PFSK-1 (cell line): ENCODE results near the gene RFX2.

Source experiments
- POLR2AphosphoS5 ChIP-seq: IDR thresholded peaks from 2 replicates; pipeline ENCODE4 v1.6.1; 2012; ENCODE audit warnings: low read depth, mild to moderate bottlenecking, control low read depth, low read length, moderate library complexity
- SIN3A ChIP-seq: IDR thresholded peaks from 2 replicates; pipeline ENCODE4 v1.6.1; 2012; ENCODE audit warnings: mild to moderate bottlenecking, low read length, moderate library complexity, borderline replicate concordance; ENCODE audit not compliant: insufficient read depth

DNA sequence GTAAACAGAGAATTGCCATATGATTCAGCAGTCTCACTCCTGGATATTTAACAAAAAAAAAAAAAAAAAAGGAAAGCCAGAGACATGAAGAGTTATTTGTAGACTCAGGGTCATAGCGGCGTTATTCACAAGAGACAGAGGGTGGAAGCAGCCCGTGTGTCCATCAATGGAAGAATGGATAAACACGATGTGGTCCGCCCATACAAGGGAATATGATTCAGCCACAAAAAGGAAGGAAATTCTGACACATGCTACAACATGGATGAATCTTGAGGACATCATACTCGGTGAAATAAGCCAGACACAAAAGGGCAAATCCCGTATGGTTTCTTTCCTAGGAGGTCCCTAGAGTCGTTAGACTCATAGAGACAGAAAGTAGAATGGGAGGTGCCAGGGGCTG lies 40.0 kb upstream of the RFX2 start:
- TF ChIP-seq POLR2AphosphoS5 (no peak), SIN3A (no peak)
